GM19238 (cell line): Measurements from ENCODE around the gene NKPD1.

Source experiments
- DNase-seq: peaks from one replicate; pipeline ENCODE4 v3.0.0; 2011; ENCODE audit warnings: low spot score; ENCODE audit not compliant: insufficient read length

Gene NKPD1

GRCh38 chr19:45175515-45176345, 14.9 kb upstream of the NKPD1 start:
- no peak for DNase-seq

GRCh38 chr19:45173816-45174215, 13.0 kb upstream of the NKPD1 start:
- no peak for DNase-seq

- DNase-seq: no peak
These were observed 11.9 kb upstream of the NKPD1 start for GRCh38 chr19:45172611-45173208.

GRCh38 chr19:45172173-45172572, 11.4 kb upstream of the NKPD1 start:
- no peak for DNase-seq

GRCh38 chr19:45171211-45171623, 10.4 kb upstream of the NKPD1 start:
- DNase-seq: no peak

GRCh38 chr19:45170146-45171106, 9.6 kb upstream of the NKPD1 start:
- DNase-seq: no peak

- DNase-seq: no peak
These were observed 8.8 kb upstream of the NKPD1 start for GRCh38 chr19:45169602-45170001.

GRCh38 chr19:45168767-45169351, 8.1 kb upstream of the NKPD1 start:
- DNase-seq: no peak

- DNase-seq: no peak
These were observed 6.0 kb upstream of the NKPD1 start for GRCh38 chr19:45166723-45167252.

- peak; percentile 58 for DNase-seq
These were observed 4.0 kb upstream of the NKPD1 start for GRCh38 chr19:45164577-45165335.

GRCh38 chr19:45163751-45164460, 3.1 kb upstream of the NKPD1 start:
- no peak for DNase-seq

GRCh38 chr19:45163156-45163555, 2.4 kb upstream of the NKPD1 start:
- DNase-seq: no peak

GRCh38 chr19:45162608-45163143, 1.9 kb upstream of the NKPD1 start:
- DNase-seq: no peak

- no peak for DNase-seq
These were observed 1.2 kb upstream of the NKPD1 start for GRCh38 chr19:45161738-45162607.

GRCh38 chr19:45159971-45160324, 834 bp downstream of the NKPD1 start:
- DNase-seq: no peak

GRCh38 chr19:45159210-45159970, 1.4 kb downstream of the NKPD1 start:
- DNase-seq: no peak

- no peak for DNase-seq
These were observed 2.1 kb downstream of the NKPD1 start for GRCh38 chr19:45158503-45159209.
